Caco-2 (cell line): ENCODE data around the gene HIGD2B. TPM values are rescaled to one million over a fixed set of nuclear protein-coding genes. Genes with fewer than 3 reads are reported as not detected.
"Not testable (repeated sequence)": the region's sequence is repeated elsewhere in the genome, so short reads cannot be mapped to it uniquely, and the experiment has no call there.

Experiments used
- BruUV-seq: library from RNA; stranded (reverse); fragments of 400-500 nt; replicated peaks from 2 replicates; lab custom pipeline; 2021; lab: Mats Ljungman, UMichigan
- CTCF ChIA-PET: fragments of 300-600 bp; sonication (Branson Sonifier 250); formaldehyde crosslinking; loops from one replicate; lab custom pipeline; 2022; ENCODE audit warnings: antibody characterized with exemption; lab: Charles Lee
- POLR2A ChIA-PET: fragments of 300-600 bp; sonication (Branson Sonifier 250); formaldehyde crosslinking; loops from one replicate; lab custom pipeline; 2022; ENCODE audit warnings: antibody characterized with exemption; lab: Charles Lee
- DNase-seq, 2 experiments: peaks; one replicate each; pipeline versions ENCODE4 v3.0.0 to v3.0.0-alpha.2; 2020 to 2022
- H3K27me3 ChIP-seq: replicated peaks from 2 replicates; pipeline ENCODE4 v1.6.0; 2011; ENCODE audit warnings: low read length; ENCODE audit not compliant: control insufficient read depth, insufficient read depth
- H3K36me3 ChIP-seq: 2 replicates; pipeline ENCODE4 v1.5.1; 2011; ENCODE audit warnings: low read length; ENCODE audit not compliant: control insufficient read depth, insufficient read depth
- H3K4me1 ChIP-seq: fragments of 250-450 bp; sonication (Bioruptor Pico); 2 replicates; pipeline ENCODE4 v1.5.1; 2020; ENCODE audit warnings: mild to moderate bottlenecking
- H3K4me3 ChIP-seq: 2 replicates; pipeline ENCODE4 v1.5.1; 2011; ENCODE audit warnings: low read depth, mild to moderate bottlenecking, control low read depth, low read length
- H3K9me3 ChIP-seq: fragments of 250-450 bp; sonication (Bioruptor Pico); 2 replicates; pipeline ENCODE4 v1.5.1; 2020; ENCODE audit warnings: mild to moderate bottlenecking, moderate library complexity
- H3K27ac Mint-ChIP-seq: one replicate; pipeline ENCODE4 v1.8.0; 2022; ENCODE audit warnings: mixed read lengths; ENCODE audit not compliant: unreplicated experiment
- H3K27me3 Mint-ChIP-seq: one replicate; pipeline ENCODE4 v1.8.0; 2022; ENCODE audit warnings: mixed read lengths; ENCODE audit not compliant: insufficient read depth, unreplicated experiment
- H3K36me3 Mint-ChIP-seq: one replicate; pipeline ENCODE4 v1.8.0; 2022; ENCODE audit warnings: mild to moderate bottlenecking, mixed read lengths; ENCODE audit not compliant: insufficient read depth, unreplicated experiment
- H3K4me1 Mint-ChIP-seq: one replicate; pipeline ENCODE4 v1.8.0; 2022; ENCODE audit warnings: low read depth, mixed read lengths; ENCODE audit not compliant: unreplicated experiment
- H3K4me3 Mint-ChIP-seq: one replicate; pipeline ENCODE4 v1.8.0; 2022; ENCODE audit warnings: mild to moderate bottlenecking, moderate library complexity, mixed read lengths; ENCODE audit not compliant: unreplicated experiment
- H3K9me3 Mint-ChIP-seq: one replicate; pipeline ENCODE4 v1.8.0; 2022; ENCODE audit warnings: mixed read lengths; ENCODE audit not compliant: unreplicated experiment
- intact Hi-C: fragments of 100-400 bp; cut with micrococcal nuclease; formaldehyde crosslinking; loops from one replicate; pipeline ENCODE4 v1.10.0; 2022; ENCODE audit not compliant: unreplicated experiment
- total RNA-seq: library from RNA; stranded (reverse); gene quantifications from 2 replicates; pipeline ENCODE4 v1.2.3, GENCODE V29; 2022
- TF ChIP-seq, protein P1 (sequence below), 2 experiments: fragments of 200-600 bp in 1 of 2; IDR thresholded peaks; 1 replicate in 1 of 2; 2 replicates in 1 of 2; pipeline versions ENCODE4 v1.5.1 to v1.8.0; 2011 to 2022; ENCODE audit warnings: antibody characterized with exemption in 1 of 2, control low read depth in 1 of 2, inconsistent platforms in 1 of 2, low read depth in 1 of 2, low read length in 1 of 2, mild to moderate bottlenecking in 1 of 2, moderate library complexity in 1 of 2; ENCODE audit not compliant: insufficient read depth in 1 of 2, severe bottlenecking in 1 of 2, unreplicated experiment in 1 of 2

HIGD2B gene
- total RNA-seq, 1 experiment from 2014 or later: not detected

DNA sequence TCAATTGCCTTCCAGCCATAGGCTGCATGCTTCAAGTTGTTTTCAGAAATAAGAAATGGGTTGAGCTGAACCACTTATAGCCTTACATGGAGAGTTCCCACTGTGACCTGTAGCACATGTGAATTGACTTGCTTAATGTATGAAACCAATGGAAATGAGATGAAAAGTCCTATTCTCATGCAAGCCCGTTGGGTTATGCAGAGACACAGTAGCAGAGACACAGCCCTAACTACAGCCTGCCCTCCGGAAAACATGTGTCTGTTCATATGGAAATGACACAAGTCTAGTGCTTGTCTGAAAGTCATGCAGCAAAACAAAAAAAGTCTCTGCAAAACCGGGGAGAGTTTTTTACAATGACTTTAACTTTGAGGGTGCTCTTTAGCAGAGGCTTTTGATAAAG is 14.5 kb downstream of the HIGD2B start:
- H3K27me3 ChIP-seq: no peaks in the 10 kb centered on the region
- TF ChIP-seq, protein P1, sequence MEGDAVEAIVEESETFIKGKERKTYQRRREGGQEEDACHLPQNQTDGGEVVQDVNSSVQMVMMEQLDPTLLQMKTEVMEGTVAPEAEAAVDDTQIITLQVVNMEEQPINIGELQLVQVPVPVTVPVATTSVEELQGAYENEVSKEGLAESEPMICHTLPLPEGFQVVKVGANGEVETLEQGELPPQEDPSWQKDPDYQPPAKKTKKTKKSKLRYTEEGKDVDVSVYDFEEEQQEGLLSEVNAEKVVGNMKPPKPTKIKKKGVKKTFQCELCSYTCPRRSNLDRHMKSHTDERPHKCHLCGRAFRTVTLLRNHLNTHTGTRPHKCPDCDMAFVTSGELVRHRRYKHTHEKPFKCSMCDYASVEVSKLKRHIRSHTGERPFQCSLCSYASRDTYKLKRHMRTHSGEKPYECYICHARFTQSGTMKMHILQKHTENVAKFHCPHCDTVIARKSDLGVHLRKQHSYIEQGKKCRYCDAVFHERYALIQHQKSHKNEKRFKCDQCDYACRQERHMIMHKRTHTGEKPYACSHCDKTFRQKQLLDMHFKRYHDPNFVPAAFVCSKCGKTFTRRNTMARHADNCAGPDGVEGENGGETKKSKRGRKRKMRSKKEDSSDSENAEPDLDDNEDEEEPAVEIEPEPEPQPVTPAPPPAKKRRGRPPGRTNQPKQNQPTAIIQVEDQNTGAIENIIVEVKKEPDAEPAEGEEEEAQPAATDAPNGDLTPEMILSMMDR (IDR thresholded peaks at IDR 0.05; ENCODE audit: insufficient read depth in 1 of 2, low read depth in 1 of 2, low read length in 1 of 2, severe bottlenecking in 1 of 2, unreplicated experiment in 1 of 2): no peak
- H3K9me3 ChIP-seq: no peaks in the 10 kb centered on the region
- H3K36me3 ChIP-seq: no peaks in the 10 kb centered on the region
- no peak overlapping the region for H3K4me3 ChIP-seq
- BruUV-seq: no TSS peak
- DNase-seq: no peak
- intact Hi-C loops: loop anchor here (10.0 kb wide), 2 partner anchors 67 to 357 kb away; no protein-coding TSS in a partner anchor
- no peaks in the 10 kb centered on the region for H3K9me3 Mint-ChIP-seq
- H3K4me3 Mint-ChIP-seq: no peak overlapping the region
- H3K4me1 ChIP-seq: no peaks in the 10 kb centered on the region
- CTCF ChIA-PET: interaction anchor here (0.7 to 1.4 kb wide), 7 partner anchors 8 to 359 kb away, joined by 3 to 15 read pairs (median 4); partner anchors contain the start of genes BBS4 and HIGD2B
- no peak overlapping the region for H3K27ac Mint-ChIP-seq
- H3K27me3 Mint-ChIP-seq: no peaks in the 10 kb centered on the region
- H3K36me3 Mint-ChIP-seq: no peaks in the 10 kb centered on the region
- POLR2A ChIA-PET: no interaction called here
- H3K4me1 Mint-ChIP-seq: no peaks in the 10 kb centered on the region

DNA sequence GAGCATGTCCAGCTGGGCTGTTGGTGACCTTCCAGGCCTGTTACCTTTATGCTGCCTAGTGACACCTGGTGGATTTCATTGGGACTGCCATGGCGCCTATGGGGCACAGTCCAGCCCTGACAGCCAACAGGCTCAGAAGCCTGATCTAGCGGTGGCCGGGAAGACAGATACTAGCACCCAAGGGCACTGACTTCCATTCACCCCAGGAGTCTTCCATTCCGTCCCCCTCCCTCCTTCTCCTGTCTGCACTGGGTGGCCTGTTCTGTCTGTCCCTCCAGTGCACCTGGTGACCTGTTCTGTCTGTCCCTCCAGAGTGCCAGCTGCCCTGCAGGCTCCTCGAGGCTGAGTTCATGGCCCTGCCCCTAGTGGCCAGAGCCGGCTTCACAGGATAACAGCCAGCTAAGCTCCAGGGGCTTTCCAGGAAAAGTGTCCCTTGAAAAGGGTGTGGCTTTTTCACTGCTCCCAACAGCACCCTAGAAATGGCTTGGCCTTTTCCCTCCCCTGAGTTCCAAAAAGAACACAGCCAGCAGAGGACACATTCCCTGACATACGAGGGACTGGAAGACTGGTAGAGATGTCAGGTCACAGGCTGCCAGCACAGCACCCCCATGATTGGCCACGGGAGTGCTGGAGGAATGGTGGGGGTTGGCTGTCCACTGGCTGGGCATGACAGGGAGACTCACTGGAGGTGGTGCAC is 15.2 kb downstream of the HIGD2B start:
- DNase-seq: peak; percentile 87 to 88
- H3K4me1 Mint-ChIP-seq, H3K9me3 ChIP-seq, H3K9me3 Mint-ChIP-seq, H3K36me3 Mint-ChIP-seq, H3K4me1 ChIP-seq, H3K36me3 ChIP-seq, H3K27me3 Mint-ChIP-seq, BruUV-seq, H3K27me3 ChIP-seq, H3K27ac Mint-ChIP-seq: not testable (repeated sequence)
- peak overlapping the region; percentile 65 for H3K4me3 Mint-ChIP-seq
- CTCF ChIA-PET: interaction anchor here (0.7 to 1.4 kb wide), 7 partner anchors 9 to 358 kb away, joined by 3 to 15 read pairs (median 4); partner anchors contain the start of genes BBS4 and HIGD2B
- intact Hi-C loops: loop anchor here (10.0 kb wide), 2 partner anchors 66 to 356 kb away; no protein-coding TSS in a partner anchor
- TF ChIP-seq, protein P1 (IDR thresholded peaks at IDR 0.05; ENCODE audit: insufficient read depth in 1 of 2, low read depth in 1 of 2, low read length in 1 of 2, severe bottlenecking in 1 of 2, unreplicated experiment in 1 of 2): peak; percentile 64 to 80
- H3K4me3 ChIP-seq: peak overlapping the region; percentile 41
- POLR2A ChIA-PET: interaction anchor here (0.6 kb wide), 1 partner anchor 16 kb away, joined by 3 read pairs; no protein-coding TSS in a partner anchor

DNA sequence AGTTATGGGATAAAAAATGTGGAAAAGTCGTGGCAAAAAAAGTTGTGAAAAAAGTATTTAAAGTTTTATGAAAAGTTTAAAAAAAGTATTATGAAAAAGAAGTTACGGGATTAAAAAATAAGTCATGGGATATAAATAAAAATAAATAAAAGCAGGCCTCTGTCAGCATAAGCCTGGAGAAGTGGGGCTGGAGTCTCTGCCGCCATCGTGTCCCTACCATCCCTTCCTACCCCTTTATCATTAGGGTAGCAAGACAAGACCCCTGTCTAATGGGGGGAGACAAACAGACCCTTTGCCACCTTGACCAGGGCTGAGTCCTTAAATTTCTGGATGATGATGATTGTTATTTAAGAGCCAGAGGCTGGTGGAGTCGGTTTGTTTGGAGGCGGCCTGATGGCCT is 16.2 kb downstream of the HIGD2B start:
- H3K4me3 ChIP-seq, BruUV-seq, H3K27me3 ChIP-seq, H3K4me1 ChIP-seq, H3K4me1 Mint-ChIP-seq, DNase-seq, CTCF ChIA-PET, H3K4me3 Mint-ChIP-seq, H3K27me3 Mint-ChIP-seq, H3K36me3 ChIP-seq, POLR2A ChIA-PET, H3K27ac Mint-ChIP-seq, H3K9me3 Mint-ChIP-seq, H3K9me3 ChIP-seq, H3K36me3 Mint-ChIP-seq: not testable (repeated sequence)
- intact Hi-C loops: loop anchor here (10.0 kb wide), 2 partner anchors 65 to 355 kb away; no protein-coding TSS in a partner anchor

DNA sequence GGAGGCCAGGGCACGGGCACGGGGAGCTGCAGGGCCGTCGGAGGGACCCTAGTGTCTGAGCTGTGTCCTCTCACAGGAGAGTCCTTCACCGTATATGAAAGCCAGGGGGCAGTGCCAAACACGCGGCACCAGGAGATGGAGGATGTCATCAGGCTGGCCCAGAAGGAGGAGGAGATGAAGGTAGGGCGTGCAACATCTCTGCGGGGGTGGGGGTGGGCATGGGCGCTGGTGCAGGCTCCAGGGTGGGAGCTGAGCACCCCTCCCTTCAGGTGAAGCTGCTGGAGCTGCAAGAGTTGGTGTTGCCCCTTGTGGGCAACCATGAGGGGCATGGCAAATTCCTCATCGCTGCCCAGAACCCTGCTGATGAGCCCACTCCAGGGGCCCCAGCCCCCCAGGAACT is 20.3 kb downstream of the HIGD2B start:
- DNase-seq, BruUV-seq, H3K4me1 Mint-ChIP-seq, H3K27ac Mint-ChIP-seq, POLR2A ChIA-PET, H3K4me3 ChIP-seq, H3K27me3 Mint-ChIP-seq, H3K9me3 ChIP-seq, H3K9me3 Mint-ChIP-seq, H3K4me1 ChIP-seq, H3K36me3 ChIP-seq, H3K27me3 ChIP-seq, CTCF ChIA-PET, H3K36me3 Mint-ChIP-seq, H3K4me3 Mint-ChIP-seq, intact Hi-C loops: not testable (repeated sequence)

DNA sequence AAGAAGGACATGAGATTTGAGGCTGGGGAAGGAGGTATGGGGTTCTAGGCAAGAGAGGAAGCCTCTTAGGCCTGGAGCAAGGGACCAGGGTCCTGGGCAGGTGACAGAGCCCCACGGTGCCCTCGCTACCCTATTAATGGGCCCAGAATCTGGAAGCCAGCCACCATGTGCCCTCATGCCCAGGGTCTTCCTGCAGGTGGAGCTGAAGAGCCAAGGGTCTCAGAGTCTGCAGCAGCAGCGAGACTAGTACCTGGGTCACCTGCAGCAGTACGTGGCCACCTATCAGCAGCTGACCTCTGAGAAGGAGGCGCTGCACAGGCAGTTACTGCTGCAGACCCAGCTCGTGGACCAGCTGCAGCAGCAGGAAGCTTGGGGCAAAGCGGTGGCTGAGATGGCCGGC is 22.1 kb downstream of the HIGD2B start:
- H3K4me3 ChIP-seq, H3K27me3 Mint-ChIP-seq, H3K9me3 ChIP-seq, intact Hi-C loops, H3K9me3 Mint-ChIP-seq, H3K36me3 ChIP-seq, CTCF ChIA-PET, H3K27me3 ChIP-seq, H3K4me1 ChIP-seq, DNase-seq, H3K4me3 Mint-ChIP-seq, H3K4me1 Mint-ChIP-seq, H3K27ac Mint-ChIP-seq, H3K36me3 Mint-ChIP-seq, POLR2A ChIA-PET, BruUV-seq: not testable (repeated sequence)
